Measurements from ENCODE around the gene HS6ST3.

DNA sequence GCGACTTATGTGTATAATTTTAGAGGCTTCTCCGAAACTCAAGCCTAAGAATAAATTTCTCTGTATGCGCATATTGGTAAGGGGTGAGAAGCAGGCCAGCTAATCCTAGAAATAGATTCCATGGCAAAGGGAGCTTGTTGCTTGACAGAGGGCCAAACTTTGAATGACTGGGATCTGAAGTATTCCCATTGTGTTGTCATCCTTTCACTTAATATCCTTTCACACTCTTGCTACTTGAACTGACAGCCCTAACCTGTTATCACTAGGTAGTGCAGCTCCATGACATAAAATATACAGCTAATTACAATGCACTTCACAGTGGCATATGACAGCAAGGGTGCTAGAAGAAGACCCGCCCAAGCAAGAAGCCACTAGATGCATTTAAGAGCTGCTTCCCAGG, 594.6 kb downstream of the HS6ST3 start:
- TF ChIP-seq CTCF (IDR thresholded peaks at IDR 0.05) (no peak), POLR2A (IDR thresholded peaks at IDR 0.05) (no peak)
